Putamen (tissue), 1 donor: ENCODE measurements around the gene LMF1.

ENCODE experiments used
- DNase-seq: peaks from one replicate; pipeline ENCODE4 v3.0.0-alpha.2; 2016; ENCODE audit warnings: low spot score

The LMF1 gene

DNA sequence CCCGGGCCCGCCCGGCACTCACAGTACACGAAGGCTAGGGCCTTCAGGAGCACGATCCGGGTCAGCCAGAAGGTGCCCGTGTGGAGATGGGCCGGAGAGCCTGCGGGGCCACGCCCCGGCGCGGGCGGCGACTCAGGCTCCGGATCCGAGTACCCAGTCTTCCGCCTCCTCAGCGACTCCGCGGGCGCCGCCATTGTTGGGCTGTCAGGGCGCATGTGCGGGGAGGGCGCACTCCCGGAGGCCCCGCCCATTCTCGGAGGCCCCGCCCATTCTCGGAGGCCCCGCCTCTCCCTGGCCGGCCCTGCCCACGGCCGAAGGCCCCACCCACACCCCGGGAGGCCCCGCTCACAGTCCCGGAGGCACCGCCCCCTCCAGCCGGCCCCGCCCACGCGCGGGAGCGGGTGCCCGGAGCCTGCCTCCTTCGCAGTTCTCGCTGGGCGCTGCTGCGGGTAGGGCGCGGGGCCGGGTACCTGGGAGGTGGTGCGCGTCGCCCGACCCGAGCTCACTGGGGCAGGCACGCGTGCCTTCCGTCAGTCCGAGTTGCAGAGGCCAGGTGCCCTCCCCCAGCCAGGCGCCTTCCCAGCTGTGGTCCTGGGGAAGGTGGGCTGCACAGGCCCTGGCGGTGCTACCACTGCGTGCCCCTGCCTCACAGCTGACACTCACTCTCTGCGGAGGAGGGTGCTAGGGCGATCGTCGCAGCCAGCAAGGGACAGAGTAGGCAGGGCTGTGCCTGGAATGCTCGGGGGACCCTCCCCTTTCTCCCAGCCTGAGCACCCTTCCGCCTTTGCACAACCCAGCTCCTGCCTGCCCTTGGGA is at the start of gene LMF1:
LMF1 (minus strand) TSS at position 219 of the 816 bp plus-strand sequence; CDS start at position 215, 4 bp downstream.
- DNase-seq: peak; percentile 97

GRCh38 chr16:1020091-1020399 is 49.3 kb upstream of the LMF1 start:
- peak; percentile 35 for DNase-seq

DNA sequence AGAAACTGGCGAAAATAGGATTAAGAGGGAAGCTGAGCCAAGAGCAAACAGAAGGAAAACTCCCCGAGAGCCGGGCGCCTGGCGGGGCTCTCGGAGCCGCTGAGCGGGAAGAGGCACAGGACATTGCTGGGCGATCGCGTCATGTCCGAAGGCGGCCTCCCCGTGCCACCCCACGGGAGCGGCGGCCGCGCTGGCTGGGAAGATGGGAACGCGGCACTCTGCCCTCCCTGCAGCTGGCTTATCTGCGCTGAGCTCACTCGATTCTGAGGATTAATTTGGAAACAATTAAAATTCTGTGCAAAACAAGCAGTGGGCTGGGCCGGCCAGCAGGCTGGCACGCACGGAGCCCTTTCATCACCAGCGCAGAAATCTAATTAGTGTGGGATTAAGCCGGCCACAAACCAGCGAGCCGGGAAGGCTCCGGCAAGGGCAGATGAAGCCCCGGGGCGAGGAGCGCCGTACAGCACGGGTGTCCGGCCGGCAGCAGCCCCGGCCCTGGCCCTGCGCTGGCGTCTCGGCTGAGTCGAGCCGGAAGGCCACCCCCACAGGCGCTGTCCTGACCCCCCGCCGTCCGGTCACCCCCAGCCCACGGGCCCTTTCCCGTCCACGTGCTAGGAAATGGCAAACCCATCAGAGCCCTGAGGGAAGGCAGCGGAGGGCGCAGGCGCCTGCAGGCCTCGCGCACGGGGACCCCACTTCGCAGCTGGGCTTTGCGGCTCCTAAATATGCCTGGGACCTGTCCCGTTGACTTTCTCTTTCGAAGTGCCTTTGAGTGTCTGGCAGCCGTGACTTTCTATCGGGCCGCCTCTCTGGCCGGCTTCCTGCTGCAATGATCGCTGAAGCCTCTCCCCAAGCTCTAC is 48.7 kb upstream of the LMF1 start:
- peak; percentile 84 for DNase-seq

DNA sequence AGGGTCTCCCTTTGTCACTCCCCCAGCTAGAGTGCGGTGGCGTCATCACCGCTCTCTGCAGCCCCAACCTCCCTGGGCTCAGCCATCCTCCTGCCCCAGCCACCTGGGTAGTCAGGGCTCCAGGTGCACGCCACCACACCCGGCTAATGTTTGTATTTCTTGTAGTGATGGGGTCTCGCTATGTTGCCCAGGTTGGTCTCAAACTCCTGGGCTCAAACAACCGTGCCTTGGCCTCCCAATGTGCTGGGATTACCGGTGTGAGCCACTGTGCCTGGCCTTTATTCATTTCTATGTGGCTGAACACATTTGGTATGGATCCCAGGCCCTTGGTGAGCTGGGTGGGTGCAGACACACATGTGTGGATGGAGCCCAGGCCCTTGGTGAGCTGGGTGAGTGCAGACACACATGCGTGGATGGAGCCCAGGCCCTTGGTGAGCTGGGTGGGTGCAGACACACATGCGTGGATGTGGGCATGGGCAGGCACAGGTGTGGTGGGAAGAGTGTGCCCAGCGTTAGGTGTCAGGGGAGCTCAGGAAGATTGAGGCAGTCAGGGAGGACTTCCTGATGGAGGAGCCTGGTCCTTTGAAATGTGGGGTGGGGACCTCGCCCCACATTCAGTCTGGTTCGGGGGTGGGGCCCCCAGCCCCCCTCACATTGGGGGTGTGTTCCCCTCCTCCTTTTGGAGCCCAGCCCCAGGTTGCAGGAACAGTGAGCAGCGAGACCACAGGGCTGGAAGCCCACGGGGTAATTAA is 47.8 kb upstream of the LMF1 start:
- DNase-seq: no peak

DNA sequence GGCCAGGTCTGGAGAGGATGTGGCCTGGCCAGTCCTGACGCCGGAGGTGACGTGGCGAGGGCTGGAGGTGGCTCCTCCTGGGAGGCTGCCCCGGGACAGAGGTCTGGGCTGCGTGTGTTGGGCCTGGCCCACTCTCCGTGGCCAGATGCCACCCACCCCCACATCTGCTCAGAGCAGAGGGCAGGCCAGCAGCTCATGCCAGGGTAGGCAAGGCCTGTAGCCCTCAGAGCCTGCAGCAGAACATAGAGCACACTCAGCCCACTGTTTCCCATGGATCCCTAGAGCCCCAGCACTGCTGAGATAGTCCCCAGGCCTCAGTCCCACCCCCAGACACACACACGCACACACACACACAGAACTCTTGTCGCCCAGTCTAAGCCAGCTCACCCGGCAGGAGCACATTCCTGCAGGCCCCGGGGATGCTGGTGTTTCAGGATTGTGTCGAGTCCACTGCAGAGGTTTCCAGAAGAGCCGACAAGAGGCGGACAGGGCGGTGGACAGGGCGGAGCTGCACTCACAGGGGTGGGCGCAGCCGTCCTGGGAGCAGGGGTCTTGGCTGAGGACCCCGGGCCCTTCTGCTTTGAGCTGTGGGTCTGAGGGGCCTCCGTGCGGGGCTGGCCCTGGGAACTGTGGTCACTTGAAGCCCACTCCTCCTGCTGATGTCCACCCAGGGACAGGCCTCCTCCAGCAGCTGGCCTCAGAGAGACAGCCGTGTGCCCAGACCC is 44.1 kb upstream of the LMF1 start:
- no peak for DNase-seq

DNA sequence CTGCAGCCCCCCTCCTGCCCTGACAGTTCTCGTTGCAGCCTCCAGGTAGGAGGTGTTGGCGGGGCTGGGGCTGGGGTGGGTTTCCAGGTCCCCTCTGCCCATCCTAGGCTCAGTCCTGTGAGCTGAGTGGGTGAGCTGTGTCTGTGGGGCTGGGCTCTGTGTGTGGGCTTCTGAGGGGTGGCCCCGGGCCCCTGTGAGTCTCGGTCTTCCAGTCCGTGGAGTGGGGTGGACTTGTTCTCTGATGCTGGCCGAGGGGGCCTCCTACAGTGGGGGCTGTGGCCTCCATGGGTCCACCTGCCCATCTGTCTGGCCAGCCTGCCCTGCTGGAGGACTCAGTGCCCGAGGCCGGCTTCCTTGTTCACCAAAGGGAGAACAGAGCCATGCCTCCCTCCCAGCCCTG is 43.4 kb upstream of the LMF1 start:
- no peak for DNase-seq

GRCh38 chr16:1013593-1013900 is 42.8 kb upstream of the LMF1 start:
- no peak for DNase-seq

DNA sequence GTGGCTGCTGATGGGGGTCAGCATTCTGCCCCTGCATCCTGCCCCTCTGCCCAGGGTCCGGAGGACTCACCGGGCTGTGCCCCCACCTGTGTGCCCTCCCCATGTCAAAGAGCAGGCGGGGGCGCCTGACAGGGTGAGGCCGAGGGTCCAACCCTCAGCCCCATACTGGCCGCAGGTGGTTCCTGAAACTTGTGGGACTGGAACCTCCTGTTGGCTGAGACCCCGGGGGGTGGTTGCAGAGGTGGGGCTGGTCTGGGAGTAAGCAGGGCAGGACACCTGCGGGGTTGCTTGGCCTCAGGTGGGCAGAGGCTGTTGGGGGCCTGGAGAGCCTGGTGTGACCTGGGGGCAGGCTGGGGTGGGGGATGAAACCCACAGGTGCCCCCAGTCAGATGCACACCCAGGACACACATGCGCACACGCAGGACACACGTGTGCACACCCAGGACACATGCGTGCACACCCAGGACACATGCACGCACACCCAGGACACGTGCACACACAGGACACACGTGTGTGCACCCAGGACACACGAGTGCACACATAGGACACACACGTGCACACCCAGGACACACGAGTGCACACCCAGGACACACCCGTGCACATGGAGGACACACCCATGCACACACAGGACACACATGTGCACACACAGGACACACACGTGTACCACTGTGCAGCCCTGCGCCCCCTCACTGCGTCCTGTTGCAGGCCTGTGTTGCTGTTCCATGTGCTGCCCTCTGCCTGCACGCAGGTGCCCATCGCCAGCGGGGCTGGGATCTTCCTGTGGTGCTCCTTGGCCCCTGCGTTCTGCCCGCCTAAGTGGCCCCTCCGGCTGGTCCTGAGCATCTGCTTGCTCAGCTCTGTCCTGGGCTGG is 42.2 kb upstream of the LMF1 start:
- DNase-seq: no peak

GRCh38 chr16:1012135-1012534 is 41.4 kb upstream of the LMF1 start:
- no peak for DNase-seq

GRCh38 chr16:1011316-1012082 is 40.7 kb upstream of the LMF1 start:
- DNase-seq: no peak

DNA sequence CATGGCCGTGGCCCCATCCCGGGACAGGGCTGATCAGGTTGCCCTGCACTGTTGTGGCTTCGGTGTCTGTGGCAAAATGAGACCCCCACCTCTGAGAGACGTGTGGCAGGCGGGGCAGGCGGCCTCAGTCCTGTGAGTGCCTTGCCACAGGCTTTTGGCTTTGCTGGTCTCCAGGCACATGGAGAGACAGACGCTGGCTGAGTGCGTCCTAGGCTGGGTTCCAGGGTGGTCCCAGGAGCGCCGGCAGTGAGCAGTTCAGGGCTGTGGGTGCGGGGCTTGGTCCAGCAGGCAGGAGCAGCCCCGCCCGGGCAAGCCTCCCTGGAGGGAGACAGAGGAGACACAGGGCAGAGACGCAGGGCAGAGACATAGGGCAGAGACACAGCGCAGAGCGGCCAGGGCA is 40.0 kb upstream of the LMF1 start:
- DNase-seq: no peak

DNA sequence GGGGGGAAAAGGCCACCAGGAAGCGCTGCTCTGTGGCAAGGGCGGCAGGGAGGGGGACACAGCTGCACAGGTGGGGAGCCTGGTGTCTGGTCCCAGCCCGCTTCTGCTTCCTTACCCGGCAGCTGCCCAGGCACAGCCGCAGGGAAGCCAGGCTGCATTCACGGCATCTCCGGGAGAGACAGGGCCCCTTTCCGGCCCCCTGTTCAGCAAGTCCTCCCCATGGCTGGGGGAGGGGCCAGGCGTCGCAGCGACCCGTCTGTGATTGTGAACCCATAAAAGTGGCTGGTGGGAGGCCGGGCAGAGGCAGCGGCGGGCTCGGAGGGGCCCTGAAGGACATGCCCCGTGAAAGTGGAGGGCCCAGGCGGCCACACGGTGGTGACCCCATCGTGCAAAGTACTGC is 39.5 kb upstream of the LMF1 start:
- no peak for DNase-seq

DNA sequence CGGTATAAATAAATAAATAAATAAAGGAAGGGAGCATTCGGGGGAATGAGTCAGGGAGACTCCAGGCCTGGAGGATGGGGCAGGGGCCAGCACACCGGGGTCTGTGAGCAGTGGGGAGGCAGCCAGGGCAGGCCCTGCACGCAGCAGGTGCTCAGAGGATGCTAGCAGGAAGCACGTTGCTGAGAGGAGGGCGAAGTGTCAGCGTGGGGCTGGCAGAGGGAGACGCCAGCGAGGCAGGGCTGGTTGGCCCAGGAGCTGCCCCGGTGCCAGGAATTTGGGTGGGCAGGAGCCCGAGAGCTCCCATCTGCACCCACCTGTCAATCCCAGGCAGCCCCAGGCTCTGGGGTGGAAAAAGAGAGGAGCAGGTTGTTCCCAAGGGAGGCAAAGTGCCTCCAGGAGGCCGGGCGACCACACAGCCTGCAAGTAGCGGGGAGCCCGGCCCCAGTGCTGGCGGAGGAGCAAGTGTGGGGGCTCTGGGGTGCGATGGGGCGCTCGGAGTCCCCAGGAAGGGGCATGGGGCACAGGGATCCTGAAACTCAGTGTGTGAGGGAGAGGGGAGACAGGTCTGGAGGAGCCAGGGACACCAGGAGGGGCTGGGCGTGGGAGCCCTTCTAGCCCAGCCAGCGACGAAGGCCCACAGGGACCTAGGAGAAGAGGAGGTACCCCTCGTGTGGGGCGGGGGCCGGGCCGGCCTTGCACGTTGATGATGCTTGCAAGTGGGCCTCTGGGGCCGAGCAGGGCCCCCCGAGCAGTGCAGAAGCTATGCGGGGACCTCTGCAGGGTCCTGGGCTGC is 38.8 kb upstream of the LMF1 start:
- DNase-seq: no peak

GRCh38 chr16:1008085-1008484 is 37.3 kb upstream of the LMF1 start:
- DNase-seq: no peak

DNA sequence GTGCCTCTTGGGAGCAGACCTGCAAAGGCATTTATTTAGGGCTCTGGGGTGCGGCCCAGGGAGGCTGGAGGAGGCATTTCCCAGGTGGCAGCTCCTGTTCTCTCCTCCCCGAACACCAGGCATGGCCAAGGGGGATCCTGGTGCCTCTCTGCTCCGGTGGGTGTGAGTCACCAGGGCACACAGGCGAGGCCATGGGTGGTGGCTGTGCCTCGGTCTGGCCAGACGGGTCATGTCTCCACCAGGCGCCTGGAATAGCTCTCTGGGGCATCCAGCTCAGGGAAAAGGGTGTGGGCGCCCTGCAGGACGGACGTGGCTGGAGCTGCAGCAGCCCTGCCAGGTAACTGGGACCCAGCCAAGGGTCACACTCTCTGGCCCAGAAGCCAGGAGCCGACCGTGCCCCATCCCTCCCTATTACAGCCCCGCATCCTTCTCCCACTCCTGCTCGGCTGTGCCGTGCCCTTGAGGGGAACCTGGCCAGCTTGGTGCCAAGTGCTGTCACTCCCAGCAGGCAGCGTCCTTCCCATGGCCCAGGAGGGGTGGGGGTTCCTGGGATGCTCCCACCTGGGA is 36.6 kb upstream of the LMF1 start:
- no peak for DNase-seq

- no peak for DNase-seq
These were observed 36.0 kb upstream of the LMF1 start for GRCh38 chr16:1006781-1007180.

DNA sequence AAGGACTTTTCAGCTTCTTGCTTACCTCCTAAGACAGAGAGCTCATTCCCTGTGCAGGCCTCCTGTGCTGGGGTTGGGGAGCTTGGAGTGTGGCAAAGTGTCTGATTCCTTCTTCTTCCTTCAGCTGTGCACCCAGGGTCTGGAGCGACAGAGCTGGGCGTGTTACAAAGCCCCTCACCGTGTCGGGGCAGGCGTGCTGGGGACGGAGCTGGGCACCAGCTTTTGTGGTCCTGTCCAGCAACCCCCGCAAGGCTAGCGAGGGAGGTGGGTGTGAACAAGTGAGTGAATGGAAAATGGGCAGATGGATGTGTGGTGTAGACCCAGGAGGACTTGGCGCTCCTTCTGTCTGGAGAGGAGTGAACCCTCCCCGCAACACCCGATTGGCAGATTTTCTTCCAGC is 34.5 kb upstream of the LMF1 start:
- no peak for DNase-seq

DNA sequence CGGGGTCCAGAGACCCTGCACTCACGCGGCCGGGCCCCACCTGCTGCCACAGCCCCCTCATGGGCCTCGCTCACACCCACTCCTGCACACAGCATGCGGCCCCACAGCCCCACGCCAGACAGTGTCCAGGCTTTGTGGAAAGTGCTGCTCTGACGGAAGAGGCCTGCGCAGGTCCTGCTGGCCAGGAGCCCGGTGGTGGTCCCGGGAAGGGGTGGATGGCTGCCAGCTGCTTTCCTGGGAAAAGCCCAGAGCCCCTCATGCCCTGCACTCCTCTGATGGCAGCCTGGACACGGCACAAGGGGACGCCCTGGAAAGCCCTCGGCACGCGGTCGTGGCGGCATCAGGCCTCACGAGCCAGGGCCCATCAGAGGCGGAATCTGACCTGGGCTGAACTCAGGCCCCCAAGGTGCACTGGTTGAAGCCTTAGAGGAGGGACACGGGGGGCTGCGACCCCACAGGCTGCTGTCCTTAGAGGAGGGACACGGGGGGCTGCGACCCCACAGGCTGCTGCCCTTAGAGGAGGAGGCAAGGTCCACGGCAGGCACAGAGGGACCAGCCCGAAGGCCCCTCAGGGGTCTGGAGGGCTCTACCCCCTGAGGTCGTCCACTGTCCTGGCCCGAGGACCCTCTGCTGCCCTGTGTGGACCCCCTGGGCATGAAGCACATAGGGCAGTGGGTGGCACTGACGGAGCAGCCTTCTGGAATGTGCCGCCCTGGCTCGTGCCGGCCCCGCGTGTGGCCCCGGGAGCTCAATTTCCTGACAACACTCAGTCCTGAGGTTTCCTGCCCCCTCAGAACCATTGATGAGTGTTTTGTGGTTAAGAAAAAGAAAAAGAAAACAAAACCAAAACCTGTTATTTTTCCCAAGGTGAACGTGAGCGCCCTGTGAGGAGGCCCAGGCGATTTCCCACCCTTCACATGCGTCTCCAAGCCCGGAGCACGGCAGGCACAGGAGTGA is 32.9 kb upstream of the LMF1 start:
- DNase-seq: no peak
